Neural cell (in vitro differentiated cells): Measurements from ENCODE around the gene STK32B. TPM values are rescaled to one million over a fixed set of nuclear protein-coding genes. Genes with fewer than 3 reads are reported as not detected.

Experiments
- H2AFZ ChIP-seq: fragments of 200-600, 300-800 bp; sonication (generic), shearing (Covaris generic); 2 replicates; pipeline ENCODE4 v1.6.0; 2014; ENCODE audit warnings: low read depth, mild to moderate bottlenecking, antibody characterized with exemption, low read length, moderate library complexity
- H3F3A ChIP-seq: fragments of 200-600 bp; shearing (Covaris generic); 2 replicates; pipeline ENCODE4 v1.6.1; 2016; ENCODE audit warnings: mild to moderate bottlenecking, moderate library complexity, mixed read lengths, antibody characterized with exemption, low read length; ENCODE audit not compliant: insufficient read depth, poor library complexity, severe bottlenecking
- H3K27ac ChIP-seq: fragments of 200-600, 300-800 bp; sonication (generic), shearing (Covaris generic); 2 replicates; pipeline ENCODE4 v1.5.1; 2014; ENCODE audit warnings: mild to moderate bottlenecking, low read length, moderate library complexity
- H3K27me3 ChIP-seq: fragments of 300-800, 200-600 bp; sonication (generic), shearing (Covaris generic); 2 replicates; pipeline ENCODE4 v1.6.0; 2014; ENCODE audit warnings: mild to moderate bottlenecking, low read depth, low read length, moderate library complexity; ENCODE audit not compliant: insufficient read depth
- H3K36me3 ChIP-seq: fragments of 300-800, 200-600 bp; sonication (generic), shearing (Covaris generic); 2 replicates; pipeline ENCODE4 v1.5.1; 2014; ENCODE audit warnings: mild to moderate bottlenecking, antibody characterized with exemption, low read length, moderate library complexity; ENCODE audit not compliant: insufficient read depth
- H3K4me2 ChIP-seq: fragments of 300-800, 200-600 bp; sonication (generic), shearing (Covaris generic); 2 replicates; pipeline ENCODE4 v1.6.0; 2014; ENCODE audit warnings: mild to moderate bottlenecking, low read length
- H3K4me3 ChIP-seq: fragments of 300-800, 200-600 bp; sonication (generic), shearing (Covaris generic); 2 replicates; pipeline ENCODE4 v1.5.1; 2014; ENCODE audit warnings: mild to moderate bottlenecking, low read length, moderate library complexity
- H3K79me2 ChIP-seq: fragments of 200-600 bp; shearing (Covaris generic); replicated peaks from 2 replicates; pipeline ENCODE4 v1.6.0; 2014; ENCODE audit warnings: mild to moderate bottlenecking, low read length, moderate library complexity; ENCODE audit not compliant: insufficient read depth
- H3K9ac ChIP-seq: fragments of 300-800, 200-600 bp; sonication (generic), shearing (Covaris generic); 2 replicates; pipeline ENCODE4 v1.6.1; 2016; ENCODE audit warnings: mild to moderate bottlenecking, low read length, mixed read lengths
- H3K9me2 ChIP-seq: fragments of 200-600 bp; shearing (Covaris generic); 2 replicates; pipeline ENCODE4 v1.6.1; 2016; ENCODE audit warnings: mild to moderate bottlenecking, low read length, mixed read lengths; ENCODE audit not compliant: insufficient read depth
- H3K9me3 ChIP-seq: fragments of 200-600, 300-800 bp; sonication (generic), shearing (Covaris generic); 2 replicates; pipeline ENCODE4 v1.6.1; 2016; ENCODE audit warnings: mild to moderate bottlenecking, mixed run types, low read length, moderate library complexity, mixed read lengths
- H4K20me1 ChIP-seq: fragments of 200-600 bp; shearing (Covaris generic); 2 replicates; pipeline ENCODE4 v1.6.1; 2016; ENCODE audit warnings: mild to moderate bottlenecking, mixed run types; ENCODE audit not compliant: insufficient read depth
- EP300 ChIP-seq: fragments of 450-650 bp; conservative IDR thresholded peaks from 2 replicates; pipeline ENCODE4 v1.6.1; 2014; ENCODE audit warnings: antibody characterized with exemption, mild to moderate bottlenecking, moderate library complexity; ENCODE audit not compliant: poor library complexity, severe bottlenecking
- EZH2 ChIP-seq: fragments of 200-600, 300-800 bp; shearing (Covaris generic), sonication (generic); IDR thresholded peaks from 2 replicates; pipeline ENCODE4 v1.6.1; 2014; ENCODE audit warnings: antibody characterized with exemption, low read length, borderline replicate concordance, mild to moderate bottlenecking; ENCODE audit not compliant: insufficient read depth, poor library complexity, severe bottlenecking
- MXI1 ChIP-seq: fragments of 450-650 bp; conservative IDR thresholded peaks from 2 replicates; pipeline ENCODE4 v1.6.1; 2014; ENCODE audit warnings: antibody characterized with exemption, mild to moderate bottlenecking; ENCODE audit not compliant: poor library complexity, severe bottlenecking
- POLR2AphosphoS5 ChIP-seq: IDR thresholded peaks from 2 replicates; pipeline ENCODE4 v1.6.1; 2012
- RAD21 ChIP-seq: fragments of 450-650 bp; conservative IDR thresholded peaks from 2 replicates; pipeline ENCODE4 v1.6.1; 2014; ENCODE audit warnings: antibody characterized with exemption, mild to moderate bottlenecking, moderate library complexity
- SMC3 ChIP-seq: fragments of 450-650 bp; conservative IDR thresholded peaks from 2 replicates; pipeline ENCODE4 v1.6.1; 2014; ENCODE audit warnings: antibody characterized with exemption, mild to moderate bottlenecking, moderate library complexity; ENCODE audit not compliant: poor library complexity
- TAF1 ChIP-seq: IDR thresholded peaks from 2 replicates; pipeline ENCODE4 v1.6.1; 2012; ENCODE audit warnings: low read depth
- polyA plus RNA-seq: library from polyadenylated mRNA; depleted of rRNA; stranded (reverse); fragments of >200 nt; gene quantifications from 2 replicates; pipeline ENCODE4 v1.2.3, GENCODE V29; 2014
- TF ChIP-seq, protein P1 (sequence below): fragments of 450-650 bp; IDR thresholded peaks from 2 replicates; pipeline ENCODE4 v1.5.1; 2014; ENCODE audit warnings: antibody characterized with exemption, mild to moderate bottlenecking, moderate library complexity; ENCODE audit not compliant: poor library complexity, severe bottlenecking
- TF ChIP-seq, protein P2 (sequence below): IDR thresholded peaks from 2 replicates; pipeline ENCODE4 v1.6.1; 2012; ENCODE audit warnings: borderline replicate concordance

The STK32B gene
- polyA plus RNA-seq, 1 donor from 2014 or later: 42.8 TPM

GRCh38 chr4:5361968-5362367, 310.7 kb downstream of the STK32B start:
- Histone ChIP-seq H3F3A (no peaks in the 10 kb centered on the region), H3K4me3 (no peak overlapping the region), H3K9ac (no peak overlapping the region), H3K9me2 (no peaks in the 10 kb centered on the region), H3K4me2 (no peak overlapping the region), H2AFZ (no peak overlapping the region), H3K27me3 (no peaks in the 10 kb centered on the region), H4K20me1 (no peaks in the 10 kb centered on the region), H3K36me3 (no peaks in the 10 kb centered on the region), H3K9me3 (no peaks in the 10 kb centered on the region), H3K27ac (no peak overlapping the region), H3K79me2 (no peaks in the 10 kb centered on the region)
- TF ChIP-seq SMC3 (no peak), MXI1 (no peak), RAD21 (no peak), EZH2 (no peak), POLR2AphosphoS5 (no peak), EP300 (no peak), TAF1 (no peak)
- TF ChIP-seq, protein P1, sequence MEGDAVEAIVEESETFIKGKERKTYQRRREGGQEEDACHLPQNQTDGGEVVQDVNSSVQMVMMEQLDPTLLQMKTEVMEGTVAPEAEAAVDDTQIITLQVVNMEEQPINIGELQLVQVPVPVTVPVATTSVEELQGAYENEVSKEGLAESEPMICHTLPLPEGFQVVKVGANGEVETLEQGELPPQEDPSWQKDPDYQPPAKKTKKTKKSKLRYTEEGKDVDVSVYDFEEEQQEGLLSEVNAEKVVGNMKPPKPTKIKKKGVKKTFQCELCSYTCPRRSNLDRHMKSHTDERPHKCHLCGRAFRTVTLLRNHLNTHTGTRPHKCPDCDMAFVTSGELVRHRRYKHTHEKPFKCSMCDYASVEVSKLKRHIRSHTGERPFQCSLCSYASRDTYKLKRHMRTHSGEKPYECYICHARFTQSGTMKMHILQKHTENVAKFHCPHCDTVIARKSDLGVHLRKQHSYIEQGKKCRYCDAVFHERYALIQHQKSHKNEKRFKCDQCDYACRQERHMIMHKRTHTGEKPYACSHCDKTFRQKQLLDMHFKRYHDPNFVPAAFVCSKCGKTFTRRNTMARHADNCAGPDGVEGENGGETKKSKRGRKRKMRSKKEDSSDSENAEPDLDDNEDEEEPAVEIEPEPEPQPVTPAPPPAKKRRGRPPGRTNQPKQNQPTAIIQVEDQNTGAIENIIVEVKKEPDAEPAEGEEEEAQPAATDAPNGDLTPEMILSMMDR: no peak
- TF ChIP-seq, protein P2, sequence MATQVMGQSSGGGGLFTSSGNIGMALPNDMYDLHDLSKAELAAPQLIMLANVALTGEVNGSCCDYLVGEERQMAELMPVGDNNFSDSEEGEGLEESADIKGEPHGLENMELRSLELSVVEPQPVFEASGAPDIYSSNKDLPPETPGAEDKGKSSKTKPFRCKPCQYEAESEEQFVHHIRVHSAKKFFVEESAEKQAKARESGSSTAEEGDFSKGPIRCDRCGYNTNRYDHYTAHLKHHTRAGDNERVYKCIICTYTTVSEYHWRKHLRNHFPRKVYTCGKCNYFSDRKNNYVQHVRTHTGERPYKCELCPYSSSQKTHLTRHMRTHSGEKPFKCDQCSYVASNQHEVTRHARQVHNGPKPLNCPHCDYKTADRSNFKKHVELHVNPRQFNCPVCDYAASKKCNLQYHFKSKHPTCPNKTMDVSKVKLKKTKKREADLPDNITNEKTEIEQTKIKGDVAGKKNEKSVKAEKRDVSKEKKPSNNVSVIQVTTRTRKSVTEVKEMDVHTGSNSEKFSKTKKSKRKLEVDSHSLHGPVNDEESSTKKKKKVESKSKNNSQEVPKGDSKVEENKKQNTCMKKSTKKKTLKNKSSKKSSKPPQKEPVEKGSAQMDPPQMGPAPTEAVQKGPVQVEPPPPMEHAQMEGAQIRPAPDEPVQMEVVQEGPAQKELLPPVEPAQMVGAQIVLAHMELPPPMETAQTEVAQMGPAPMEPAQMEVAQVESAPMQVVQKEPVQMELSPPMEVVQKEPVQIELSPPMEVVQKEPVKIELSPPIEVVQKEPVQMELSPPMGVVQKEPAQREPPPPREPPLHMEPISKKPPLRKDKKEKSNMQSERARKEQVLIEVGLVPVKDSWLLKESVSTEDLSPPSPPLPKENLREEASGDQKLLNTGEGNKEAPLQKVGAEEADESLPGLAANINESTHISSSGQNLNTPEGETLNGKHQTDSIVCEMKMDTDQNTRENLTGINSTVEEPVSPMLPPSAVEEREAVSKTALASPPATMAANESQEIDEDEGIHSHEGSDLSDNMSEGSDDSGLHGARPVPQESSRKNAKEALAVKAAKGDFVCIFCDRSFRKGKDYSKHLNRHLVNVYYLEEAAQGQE: no peak

- H3F3A ChIP-seq: no peaks in the 10 kb centered on the region
- no peak overlapping the region for H3K4me3 ChIP-seq
- no peaks in the 10 kb centered on the region for H3K27me3 ChIP-seq
- no peak for TF ChIP-seq MXI1
- TF ChIP-seq TAF1: no peak
- TF ChIP-seq, protein P2: no peak
- TF ChIP-seq EZH2: no peak
- TF ChIP-seq, protein P1: no peak
- TF ChIP-seq EP300: no peak
- TF ChIP-seq RAD21: no peak
- no peak for TF ChIP-seq SMC3
- no peak for TF ChIP-seq POLR2AphosphoS5
- no peak overlapping the region for H3K9ac ChIP-seq
- no peak overlapping the region for H2AFZ ChIP-seq
- H3K27ac ChIP-seq: no peak overlapping the region
- no peaks in the 10 kb centered on the region for H3K9me2 ChIP-seq
- no peaks in the 10 kb centered on the region for H3K36me3 ChIP-seq
- no peaks in the 10 kb centered on the region for H3K79me2 ChIP-seq
- no peaks in the 10 kb centered on the region for H3K9me3 ChIP-seq
- H4K20me1 ChIP-seq: no peaks in the 10 kb centered on the region
- no peak overlapping the region for H3K4me2 ChIP-seq
These were observed 313.1 kb downstream of the STK32B start for GRCh38 chr4:5364406-5364805.
